Measurements from ENCODE around the gene CEP192.
"Not testable (repeated sequence)": the region's sequence is repeated elsewhere in the genome, so short reads cannot be mapped to it uniquely, and the experiment has no call there.

Gene CEP192

GRCh38 chr18:13095466-13095865 is 104.3 kb downstream of the CEP192 start:
- Histone ChIP-seq H3K9me3 (no peaks in the 10 kb centered on the region), H3K4me1 (ENCODE audit: control insufficient read depth in 1 of 2, insufficient read depth in 1 of 2, low read depth in 1 of 2, low read length in 1 of 2) (no peaks in the 10 kb centered on the region), H3K4me3 (ENCODE audit: low read depth in 1 of 2, low read length in 1 of 2) (no peak overlapping the region), H3K27me3 (no peaks in the 10 kb centered on the region), H3K36me3 (peaks cover 92% of the 10 kb centered on the region), H3K27ac (no peak overlapping the region)
- TF ChIP-seq, protein P1, sequence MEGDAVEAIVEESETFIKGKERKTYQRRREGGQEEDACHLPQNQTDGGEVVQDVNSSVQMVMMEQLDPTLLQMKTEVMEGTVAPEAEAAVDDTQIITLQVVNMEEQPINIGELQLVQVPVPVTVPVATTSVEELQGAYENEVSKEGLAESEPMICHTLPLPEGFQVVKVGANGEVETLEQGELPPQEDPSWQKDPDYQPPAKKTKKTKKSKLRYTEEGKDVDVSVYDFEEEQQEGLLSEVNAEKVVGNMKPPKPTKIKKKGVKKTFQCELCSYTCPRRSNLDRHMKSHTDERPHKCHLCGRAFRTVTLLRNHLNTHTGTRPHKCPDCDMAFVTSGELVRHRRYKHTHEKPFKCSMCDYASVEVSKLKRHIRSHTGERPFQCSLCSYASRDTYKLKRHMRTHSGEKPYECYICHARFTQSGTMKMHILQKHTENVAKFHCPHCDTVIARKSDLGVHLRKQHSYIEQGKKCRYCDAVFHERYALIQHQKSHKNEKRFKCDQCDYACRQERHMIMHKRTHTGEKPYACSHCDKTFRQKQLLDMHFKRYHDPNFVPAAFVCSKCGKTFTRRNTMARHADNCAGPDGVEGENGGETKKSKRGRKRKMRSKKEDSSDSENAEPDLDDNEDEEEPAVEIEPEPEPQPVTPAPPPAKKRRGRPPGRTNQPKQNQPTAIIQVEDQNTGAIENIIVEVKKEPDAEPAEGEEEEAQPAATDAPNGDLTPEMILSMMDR (IDR thresholded peaks at IDR 0.05), result no peak

DNA sequence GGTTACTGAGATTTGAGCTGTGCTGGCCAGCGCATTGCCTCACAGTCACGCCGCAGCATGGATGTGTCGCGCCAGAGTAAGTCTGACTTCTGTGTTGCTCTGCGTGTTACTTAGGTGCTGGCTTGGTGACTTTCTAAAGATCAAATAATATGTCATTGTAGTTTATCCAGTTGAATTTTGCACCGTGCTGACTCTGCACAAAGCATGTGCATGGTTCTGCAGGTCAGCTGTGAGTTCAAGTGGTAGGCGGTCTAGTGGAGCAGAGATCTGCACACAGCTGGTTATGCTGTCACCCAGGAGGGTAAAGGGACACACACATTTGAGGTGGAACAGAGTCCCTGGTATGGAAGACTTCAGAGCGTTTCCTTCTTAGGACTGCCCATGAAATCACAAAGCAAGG is 105.1 kb downstream of the CEP192 start:
- Histone ChIP-seq H3K27me3 (no peaks in the 10 kb centered on the region), H3K9me3 (no peaks in the 10 kb centered on the region), H3K4me3 (ENCODE audit: low read depth in 1 of 2, low read length in 1 of 2) (no peak overlapping the region), H3K27ac (no peak overlapping the region), H3K36me3 (peaks cover 92% of the 10 kb centered on the region), H3K4me1 (ENCODE audit: control insufficient read depth in 1 of 2, insufficient read depth in 1 of 2, low read depth in 1 of 2, low read length in 1 of 2) (no peaks in the 10 kb centered on the region)
- TF ChIP-seq, protein P1 (IDR thresholded peaks at IDR 0.05), result no peak

DNA sequence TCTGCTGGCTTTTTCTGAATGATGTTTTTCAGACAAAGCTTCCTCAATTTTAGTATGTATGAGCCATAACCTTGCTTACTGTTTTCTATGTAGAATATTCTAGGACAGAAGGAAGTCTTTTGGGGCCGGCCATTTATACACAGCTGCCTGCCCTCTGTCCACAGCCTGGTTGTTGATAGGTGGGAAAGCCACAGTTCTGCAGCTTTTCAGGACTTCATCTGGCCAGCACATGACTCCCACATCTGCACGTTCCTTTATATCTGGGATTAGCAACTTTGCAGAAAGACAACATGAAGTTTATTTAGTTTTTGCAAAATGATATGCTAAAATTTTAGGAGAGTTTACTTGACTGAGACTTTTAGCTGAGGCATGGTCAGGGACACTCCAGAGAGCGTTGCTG is 105.6 kb downstream of the CEP192 start:
- no peaks in the 10 kb centered on the region for H3K27me3 ChIP-seq
- H3K9me3 ChIP-seq, result no peaks in the 10 kb centered on the region
- H3K36me3 ChIP-seq, result peaks cover 95% of the 10 kb centered on the region
- H3K27ac ChIP-seq, result no peak overlapping the region
- no peak overlapping the region for H3K4me3 ChIP-seq (ENCODE audit: low read depth in 1 of 2, low read length in 1 of 2)
- no peaks in the 10 kb centered on the region for H3K4me1 ChIP-seq (ENCODE audit: control insufficient read depth in 1 of 2, insufficient read depth in 1 of 2, low read depth in 1 of 2, low read length in 1 of 2)
- TF ChIP-seq, protein P1 (IDR thresholded peaks at IDR 0.05), result no peak

DNA sequence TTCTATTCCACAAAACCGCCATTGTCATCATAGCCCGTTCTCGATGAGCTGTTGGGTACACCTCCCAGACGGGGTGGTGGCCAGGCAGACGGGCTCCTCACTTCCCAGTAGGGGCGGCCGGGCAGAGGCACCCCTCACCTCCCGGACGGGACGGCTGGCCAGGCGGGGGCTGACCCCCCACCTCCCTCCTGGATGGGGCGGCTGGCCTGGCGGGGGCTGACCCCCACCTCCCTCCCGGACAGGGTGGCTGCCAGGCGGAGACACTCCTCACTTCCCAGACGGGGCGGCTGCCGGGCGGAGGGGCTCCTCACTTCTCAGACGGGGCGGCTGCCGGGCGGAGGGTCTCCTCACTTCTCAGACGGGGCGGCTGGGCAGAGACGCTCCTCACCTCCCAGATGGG is 106.9 kb downstream of the CEP192 start:
- H3K36me3 ChIP-seq, result peaks cover 95% of the 10 kb centered on the region
- H3K27ac ChIP-seq; H3K9me3 ChIP-seq; H3K27me3 ChIP-seq; H3K4me3 ChIP-seq (ENCODE audit: low read depth in 1 of 2, low read length in 1 of 2); H3K4me1 ChIP-seq (ENCODE audit: control insufficient read depth in 1 of 2, insufficient read depth in 1 of 2, low read depth in 1 of 2, low read length in 1 of 2): not testable (repeated sequence)

GRCh38 chr18:13099113-13099512 is 108.0 kb downstream of the CEP192 start:
- H3K4me3 ChIP-seq (ENCODE audit: low read depth in 1 of 2, low read length in 1 of 2), result no peak overlapping the region
- no peaks in the 10 kb centered on the region for H3K4me1 ChIP-seq (ENCODE audit: control insufficient read depth in 1 of 2, insufficient read depth in 1 of 2, low read depth in 1 of 2, low read length in 1 of 2)
- peaks cover 95% of the 10 kb centered on the region for H3K36me3 ChIP-seq
- no peaks in the 10 kb centered on the region for H3K9me3 ChIP-seq
- TF ChIP-seq, protein P1 (IDR thresholded peaks at IDR 0.05), result no peak
- no peak overlapping the region for H3K27ac ChIP-seq
- no peaks in the 10 kb centered on the region for H3K27me3 ChIP-seq

GRCh38 chr18:13100942-13101658 is 109.9 kb downstream of the CEP192 start:
- TF ChIP-seq, protein P1 (IDR thresholded peaks at IDR 0.05), result no peak
- no peak overlapping the region for H3K4me3 ChIP-seq (ENCODE audit: low read depth in 1 of 2, low read length in 1 of 2)
- no peak overlapping the region for H3K27ac ChIP-seq
- H3K36me3 ChIP-seq, result peaks cover 95% of the 10 kb centered on the region
- no peaks in the 10 kb centered on the region for H3K27me3 ChIP-seq
- no peaks in the 10 kb centered on the region for H3K4me1 ChIP-seq (ENCODE audit: control insufficient read depth in 1 of 2, insufficient read depth in 1 of 2, low read depth in 1 of 2, low read length in 1 of 2)
- no peaks in the 10 kb centered on the region for H3K9me3 ChIP-seq
